NCI-H1048 (cell line): ENCODE data around the gene FANCC.

Experiments used
- DNase-seq: peaks from one replicate; lab custom pipeline; 2025; lab: John Stamatoyannopoulos, UW

Gene FANCC

DNA sequence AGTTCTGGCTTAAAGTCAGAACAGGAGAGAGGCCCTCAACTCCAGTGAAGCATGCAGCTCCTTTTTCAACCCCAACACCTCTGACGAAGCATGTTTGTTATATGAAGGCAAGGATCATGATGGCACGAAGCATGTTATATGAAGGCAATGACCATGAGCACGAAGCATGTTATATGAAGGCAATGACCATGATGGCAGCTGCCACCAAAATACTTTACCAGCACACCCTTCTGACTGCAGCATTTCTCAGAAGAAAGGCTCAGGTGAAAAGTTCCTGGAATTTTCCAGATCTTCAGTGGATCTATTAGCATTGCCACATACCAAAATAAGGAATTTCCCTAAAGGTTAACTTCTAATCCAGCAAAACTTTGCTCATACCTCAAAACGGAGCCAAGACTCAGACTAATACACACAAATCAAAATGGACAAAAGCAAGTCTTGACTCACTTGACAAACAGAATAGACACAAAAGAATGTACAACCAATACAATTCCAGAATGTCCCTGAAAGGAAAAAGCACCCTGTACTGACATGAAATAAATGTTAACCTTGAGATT, 217.4 kb downstream of the FANCC start:
- DNase-seq, result no peak

DNA sequence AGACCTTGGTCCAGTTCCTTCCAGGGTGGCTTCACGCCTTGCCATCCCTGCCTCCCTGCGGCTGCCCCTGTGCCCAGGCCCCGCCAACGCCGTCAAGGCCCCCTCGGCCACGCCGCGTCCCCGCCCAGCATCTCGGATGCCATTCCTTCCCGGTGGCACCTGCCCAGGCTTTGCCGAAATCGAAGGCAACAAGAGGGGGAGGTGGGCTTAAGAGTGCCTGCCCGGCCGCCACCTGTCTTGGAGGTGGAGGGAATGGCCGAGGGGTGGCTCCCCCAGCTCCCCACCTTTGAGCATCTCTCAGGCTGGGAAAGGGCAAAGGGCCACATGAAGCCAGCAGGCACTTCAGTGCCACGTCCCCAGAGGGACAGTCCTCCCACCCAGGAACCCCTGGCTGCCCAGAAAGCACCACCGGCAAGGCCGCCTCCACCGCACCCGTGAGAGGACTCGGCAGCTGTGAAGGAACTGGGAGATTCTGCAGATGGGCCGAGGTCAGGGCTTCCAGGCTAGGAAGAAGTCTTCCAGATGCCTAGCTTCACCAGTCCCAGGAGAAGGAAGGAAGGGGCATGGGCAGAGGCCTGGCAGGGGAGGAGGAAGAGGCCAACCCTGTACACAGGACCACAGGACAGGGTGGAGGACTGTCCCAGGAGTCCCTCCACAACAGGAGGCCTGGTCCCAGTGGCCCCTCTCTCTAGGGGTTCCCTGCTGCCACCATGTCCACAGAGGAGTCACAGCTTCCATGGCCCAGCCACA, 218.0 kb downstream of the FANCC start:
- no peak for DNase-seq

DNA sequence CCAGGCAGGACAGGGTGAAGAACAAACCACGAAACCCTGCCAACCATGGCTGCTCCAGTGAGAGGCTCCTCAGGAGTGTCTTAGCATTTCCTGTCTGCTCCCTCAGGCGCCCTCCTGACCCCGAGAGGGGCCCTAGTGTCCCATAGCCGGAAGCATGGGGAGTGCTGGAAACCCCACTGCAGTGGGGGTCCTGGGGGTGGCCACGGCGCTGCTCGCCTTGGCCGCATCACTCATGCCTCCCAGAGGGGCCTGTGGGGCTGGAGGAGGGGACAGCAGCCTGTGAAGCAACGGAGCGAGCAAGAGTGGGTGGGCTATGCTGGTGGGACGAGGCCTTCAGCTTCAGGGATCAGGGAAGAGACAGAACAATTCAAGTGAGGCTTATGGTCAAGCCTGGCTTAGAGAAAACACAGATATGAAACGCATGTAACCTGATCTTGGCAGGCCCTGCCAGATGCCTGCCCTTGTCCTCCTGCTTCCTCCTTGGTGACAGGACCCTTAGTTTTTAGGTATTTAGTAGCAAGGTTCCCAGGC, 219.1 kb downstream of the FANCC start:
- DNase-seq, result no peak

DNA sequence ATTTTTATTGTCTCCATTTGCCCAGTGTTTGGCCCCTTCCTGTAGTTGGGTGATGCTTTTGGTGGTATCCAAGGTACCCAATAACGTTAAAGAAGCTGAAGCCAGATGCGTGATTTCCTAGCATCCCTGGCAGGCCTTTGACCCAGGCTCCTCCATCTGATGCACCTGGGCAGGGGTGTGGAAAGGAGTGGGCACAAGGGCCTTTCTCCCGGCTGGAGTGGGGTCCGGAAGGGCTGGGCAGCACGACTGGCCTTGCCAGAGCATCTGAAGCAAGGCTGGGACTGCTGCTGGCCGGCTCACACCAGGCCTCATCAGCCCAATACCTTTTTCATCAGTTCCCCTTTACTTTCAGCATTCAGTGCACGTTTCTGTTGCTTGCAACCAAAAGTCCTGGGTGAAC, 220.2 kb downstream of the FANCC start:
- DNase-seq, result no peak

DNA sequence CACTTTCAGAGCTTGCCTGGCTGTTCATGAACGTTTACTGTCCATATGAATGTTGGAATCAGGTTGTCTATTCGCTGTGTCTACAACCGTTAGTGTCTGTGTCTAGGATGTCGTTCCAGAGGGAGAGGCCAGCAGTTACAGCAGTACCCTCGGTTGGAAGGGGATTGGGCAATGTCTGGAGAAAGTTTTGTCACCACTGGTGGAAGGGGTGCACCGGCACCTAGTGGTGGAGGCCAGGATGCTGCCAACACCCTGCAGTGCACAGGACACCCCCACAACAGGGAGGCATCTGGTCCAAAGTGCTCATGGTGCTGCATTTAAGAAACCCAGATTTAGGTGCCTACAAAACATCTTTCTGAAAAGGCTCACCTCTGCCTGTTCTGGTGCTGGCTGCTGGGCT, 220.7 kb downstream of the FANCC start:
- DNase-seq, result no peak

DNA sequence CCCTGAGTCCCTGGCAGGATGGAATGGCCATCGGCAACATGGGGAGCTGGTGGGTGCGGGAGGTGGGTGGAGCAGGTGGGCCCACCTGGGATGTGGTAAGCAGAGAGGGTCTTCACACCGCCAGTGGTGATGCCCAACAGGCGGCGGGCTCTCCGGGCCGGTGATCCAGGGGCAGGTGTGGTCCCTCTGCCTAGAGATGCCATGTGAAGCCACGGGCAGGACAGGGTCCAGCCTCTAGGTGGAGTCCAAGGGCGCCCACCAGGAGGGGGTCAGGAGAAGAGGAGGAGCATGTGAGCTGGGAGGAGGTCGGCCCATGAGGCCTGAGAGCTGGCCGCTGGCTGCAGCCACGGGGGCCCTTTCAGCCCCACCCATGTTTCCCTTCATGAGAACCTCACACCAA, 221.1 kb downstream of the FANCC start:
- DNase-seq, result no peak

DNA sequence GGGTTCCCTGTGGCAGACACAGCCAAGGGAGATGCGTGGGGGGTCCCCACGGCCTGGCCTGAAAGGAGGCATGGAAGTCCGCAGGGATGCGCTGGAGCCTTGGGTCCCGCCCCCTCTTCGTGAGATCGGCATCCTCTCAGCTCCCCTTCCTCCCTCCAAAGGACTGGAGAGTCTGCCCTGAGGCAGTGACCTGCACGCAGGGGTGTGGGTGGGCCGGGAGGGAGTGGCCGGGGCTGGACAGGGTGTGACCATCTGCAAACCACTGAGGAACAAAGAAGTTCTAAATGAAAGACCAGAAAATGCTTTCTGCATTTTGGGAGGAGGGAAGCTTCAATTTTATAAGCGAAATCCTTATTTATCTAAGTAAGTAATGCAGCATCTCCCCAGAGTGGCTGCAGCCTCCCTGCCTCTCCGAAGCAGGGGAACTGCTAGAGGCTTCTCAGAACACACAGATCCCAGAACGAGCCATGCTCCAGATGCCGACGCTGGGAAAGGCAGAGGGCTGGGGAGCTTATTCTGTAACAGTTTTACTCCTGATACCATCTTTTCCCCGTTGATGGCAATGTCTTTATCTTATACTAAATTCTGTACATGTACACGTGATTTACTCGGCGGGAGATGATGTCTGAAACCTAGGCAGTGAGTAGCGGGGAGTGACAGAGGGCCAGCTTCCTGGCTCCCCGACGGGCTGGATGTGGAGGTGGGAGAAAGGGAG, 221.7 kb downstream of the FANCC start:
- no peak for DNase-seq

DNA sequence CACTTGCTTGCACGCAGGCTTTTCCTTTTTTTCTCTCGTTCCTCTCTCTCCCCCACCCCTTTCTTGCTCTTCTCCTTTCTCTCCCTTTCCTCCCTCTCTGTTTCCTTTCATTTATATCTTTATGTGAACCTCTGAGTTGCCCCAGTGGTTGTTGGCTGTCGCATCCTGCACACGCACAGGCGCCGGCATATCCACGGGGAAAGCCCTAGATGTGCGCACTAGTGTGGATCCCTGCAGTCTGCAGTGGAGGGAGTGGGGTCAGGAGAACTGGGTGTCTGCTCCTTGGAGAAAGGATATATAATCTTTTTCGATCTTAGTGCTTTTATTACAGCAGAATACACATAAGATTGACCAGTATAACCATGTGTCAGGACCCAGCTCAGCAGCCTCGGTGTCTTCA, 223.5 kb downstream of the FANCC start:
- no peak for DNase-seq

DNA sequence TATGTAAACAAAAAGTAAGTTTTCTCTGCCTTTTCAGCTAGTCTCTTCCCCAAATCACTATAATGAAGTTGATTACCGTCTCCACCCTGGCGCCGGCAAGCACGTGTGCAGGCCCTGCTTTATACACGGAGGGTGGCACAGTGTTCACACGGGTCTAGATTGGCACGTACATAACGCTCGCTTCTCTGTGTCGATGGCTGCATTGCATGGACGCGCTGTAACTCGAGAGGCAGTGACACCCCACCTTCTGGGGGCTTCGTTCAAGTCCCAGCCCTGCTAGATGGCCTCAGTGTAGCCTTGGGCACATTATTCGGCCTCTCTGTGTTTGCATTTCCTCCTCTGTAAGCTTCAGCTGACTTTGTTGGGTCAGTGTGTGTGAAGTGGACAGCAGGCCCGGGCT, 223.9 kb downstream of the FANCC start:
- DNase-seq, result no peak

DNA sequence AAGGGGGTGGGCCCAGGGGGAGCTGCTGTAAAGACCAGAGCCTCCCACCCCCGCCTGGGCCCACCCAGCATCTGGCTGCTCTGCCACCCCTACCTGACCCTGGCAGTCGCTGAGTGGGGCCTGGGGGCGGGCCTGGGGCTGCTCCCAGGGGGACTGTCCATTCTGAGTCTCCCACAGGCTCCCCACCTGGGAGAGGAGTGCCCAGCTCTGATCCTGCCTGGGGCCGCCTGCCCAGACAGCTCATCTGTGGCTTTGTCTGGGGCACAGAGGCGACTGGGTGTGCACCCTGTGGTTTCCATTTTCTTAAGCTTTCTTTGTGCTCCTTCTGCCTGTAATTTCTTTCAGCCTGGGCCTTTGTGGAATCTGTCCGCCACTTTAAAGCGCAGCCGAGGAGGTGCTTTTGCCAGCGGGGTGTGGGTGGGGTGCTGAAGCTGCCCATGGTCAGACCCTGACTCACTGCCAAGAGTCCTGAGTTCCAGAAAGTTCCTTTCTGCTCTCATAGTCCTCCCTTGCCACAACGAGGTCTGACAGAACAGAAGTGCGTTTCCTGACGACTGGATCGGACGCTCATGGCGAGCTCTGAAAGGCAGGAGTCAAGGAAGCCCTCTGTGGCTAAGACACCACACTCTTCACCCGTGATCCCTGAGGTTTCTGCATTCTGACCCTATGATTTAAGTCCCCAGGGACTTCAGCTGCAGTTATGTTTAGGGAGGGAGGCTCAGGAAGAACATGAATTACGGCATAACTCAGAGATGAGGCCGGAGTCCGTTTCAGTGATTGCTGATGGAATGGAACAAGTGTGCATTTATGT, 225.0 kb downstream of the FANCC start:
- no peak for DNase-seq

DNA sequence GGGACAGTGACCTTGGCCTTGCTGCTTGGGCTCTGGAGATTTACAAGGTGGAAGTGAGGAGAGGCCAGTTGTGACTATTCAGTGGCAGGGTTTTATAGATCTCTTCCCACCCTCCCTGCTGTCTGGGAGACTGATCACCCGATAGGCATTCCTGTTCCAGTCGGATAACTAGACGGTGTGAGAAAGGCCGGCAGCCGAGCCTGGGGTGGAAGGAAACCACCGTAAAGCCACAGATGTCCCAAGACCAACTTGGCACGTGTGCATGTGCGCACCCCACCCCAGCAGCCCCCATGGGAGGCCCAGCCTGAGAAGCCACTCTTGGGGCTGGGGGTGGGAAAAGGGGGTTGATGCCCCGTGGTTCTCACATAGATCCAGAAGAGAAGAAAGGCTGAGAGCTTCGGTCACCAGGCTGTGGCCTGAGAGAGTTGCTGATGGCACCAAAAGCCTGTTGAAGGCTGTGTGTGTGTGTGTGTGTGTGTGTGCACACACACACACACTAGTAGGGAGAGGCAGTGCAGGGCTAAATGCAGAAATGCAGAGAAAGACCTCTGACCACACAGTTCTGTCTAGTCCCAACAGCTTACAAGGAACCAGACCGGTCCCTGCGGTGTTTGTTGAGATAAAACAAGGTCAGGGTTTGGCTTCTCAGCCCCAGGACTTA, 225.8 kb downstream of the FANCC start:
- no peak for DNase-seq

DNA sequence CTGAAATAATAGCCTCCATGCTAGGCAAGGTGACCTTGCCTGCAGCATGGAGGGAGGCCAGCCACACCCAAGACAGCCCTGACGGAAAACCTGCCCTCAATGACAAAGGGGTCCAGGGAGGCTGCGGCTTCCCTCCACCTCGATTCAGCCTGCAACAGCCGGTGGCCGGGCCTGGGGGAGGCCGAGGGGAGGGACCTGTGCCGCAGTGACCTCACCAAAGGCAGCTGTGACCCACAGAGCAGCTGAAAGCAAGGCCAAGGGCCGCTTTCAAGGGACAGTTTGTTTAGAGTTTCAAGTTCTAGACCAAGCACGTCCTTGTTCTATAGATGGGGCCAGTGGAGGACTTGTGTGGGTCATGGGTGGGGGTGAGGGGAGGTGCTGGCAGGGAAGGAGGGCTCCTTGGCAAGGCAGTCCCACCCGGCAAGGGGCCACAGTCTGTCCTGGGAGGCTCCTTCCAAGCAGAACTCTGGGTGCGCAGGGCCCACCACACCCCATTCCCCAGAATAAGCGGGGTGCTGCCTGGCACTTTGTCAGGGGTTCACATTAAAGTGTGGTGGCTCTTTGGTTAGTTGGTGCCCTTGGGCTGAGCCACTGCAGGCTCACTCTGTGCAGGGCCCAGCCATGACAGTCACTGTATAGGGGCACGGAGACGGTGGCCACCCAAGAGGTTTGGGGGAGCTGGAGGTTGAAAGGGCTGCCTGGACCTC, 226.5 kb downstream of the FANCC start:
- no peak for DNase-seq

DNA sequence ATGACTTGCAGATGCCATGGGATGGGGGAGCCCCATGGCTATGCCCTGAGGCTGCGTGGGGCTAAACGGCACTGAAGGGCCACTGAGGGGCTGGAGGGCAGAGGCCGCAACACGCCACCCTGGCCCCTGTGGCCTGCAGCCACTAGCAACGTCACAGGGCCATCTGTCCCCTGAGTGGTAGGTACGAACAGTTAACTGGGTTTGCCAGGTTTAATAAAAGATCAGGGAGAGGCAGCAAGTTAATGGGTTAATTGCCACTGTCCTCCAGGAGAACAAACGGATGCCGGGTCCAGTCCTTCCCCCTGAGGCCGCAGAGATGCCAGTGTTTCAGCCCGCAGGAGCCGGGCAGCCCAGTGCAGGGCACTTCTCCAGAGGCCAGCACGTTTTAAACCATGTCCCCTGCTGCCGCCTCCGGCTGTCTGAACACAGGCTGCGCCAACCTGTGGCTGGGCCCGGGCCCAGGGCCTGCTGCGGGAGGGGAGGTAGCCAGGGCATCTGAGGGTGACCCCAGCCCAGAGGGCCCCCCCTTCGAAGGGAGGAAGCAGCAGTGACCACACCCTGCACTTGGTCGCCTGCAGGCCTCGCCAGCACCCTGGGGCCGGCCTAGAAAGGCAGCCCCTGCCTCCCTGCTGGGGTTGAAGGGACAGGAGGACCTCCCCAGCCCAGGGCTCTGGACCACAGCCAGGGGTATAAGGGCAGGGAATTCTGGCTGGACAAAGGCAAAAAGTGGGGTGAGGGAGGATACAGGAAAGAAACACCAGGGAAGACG, 227.3 kb downstream of the FANCC start:
- DNase-seq, result no peak

DNA sequence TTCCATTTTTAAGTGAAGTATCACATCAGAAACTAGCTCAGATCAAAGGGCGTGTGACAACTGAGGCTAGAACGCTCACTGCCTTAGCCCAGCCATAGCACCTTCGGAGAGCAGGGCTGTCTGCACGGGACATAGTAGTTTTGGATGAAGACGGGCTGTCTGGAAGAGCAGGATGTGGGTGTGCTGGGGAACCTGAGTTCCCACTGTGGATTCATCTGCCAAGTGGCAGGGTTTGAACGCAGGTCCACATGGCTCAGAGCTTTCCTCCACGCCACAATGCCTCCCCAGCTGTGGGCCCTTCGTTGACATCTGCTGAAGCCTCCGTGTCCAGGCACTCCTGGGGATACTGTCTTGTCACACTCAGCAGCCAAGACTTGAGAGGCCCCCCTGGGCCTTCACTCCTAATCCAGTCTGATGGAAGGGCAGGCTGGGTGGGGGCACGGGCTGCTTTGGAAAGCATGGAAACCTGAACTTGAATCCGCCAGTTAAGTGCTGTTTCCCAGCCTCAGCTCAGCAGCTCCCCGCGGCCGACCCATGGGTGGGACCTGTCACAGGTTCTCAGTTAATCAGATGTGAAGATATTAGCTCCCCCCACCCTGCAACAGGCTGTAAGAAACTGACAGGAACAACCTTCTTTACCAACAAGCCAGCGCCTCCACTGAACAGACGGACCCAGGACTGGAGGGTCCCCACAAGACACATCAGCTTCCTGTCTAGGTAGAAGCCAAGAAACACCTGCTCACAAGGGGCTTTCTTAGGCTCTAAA, 228.1 kb downstream of the FANCC start:
- no peak for DNase-seq

DNA sequence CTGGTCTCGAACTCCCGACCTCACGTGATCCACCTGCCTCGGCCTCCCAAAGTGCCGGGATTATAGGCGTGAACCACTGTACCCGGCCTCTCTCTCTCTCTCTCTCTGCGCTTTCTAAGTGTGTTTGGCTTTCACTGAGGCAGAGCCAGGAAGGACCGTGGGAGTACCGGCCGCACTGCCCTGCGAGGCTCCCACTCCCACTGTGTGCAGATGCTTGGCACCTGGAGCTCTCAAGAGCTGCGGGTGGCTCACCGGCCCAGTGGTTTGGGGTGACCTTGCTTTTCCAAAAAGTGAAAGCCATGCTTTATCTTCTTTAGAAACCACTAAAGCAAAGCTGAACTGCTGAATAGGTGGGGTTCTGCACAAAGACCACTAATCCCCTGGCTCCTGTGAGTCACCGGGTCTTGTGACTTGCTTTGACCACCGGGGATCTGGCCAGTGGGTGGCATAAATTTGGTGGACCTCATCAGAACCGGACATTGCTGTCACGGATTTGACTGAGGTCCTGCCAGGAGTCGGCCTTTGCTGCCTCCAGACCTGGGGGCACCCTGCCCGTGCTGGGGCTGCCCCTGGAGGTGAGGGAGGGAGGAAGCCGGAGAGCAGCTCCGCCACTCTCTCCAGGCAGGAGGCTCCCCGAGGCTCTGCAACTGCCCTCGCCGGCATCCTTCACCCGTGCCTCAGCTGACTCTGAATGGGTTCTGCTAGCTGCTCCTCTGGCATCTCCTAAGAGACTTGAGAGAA, 228.9 kb downstream of the FANCC start:
- no peak for DNase-seq

DNA sequence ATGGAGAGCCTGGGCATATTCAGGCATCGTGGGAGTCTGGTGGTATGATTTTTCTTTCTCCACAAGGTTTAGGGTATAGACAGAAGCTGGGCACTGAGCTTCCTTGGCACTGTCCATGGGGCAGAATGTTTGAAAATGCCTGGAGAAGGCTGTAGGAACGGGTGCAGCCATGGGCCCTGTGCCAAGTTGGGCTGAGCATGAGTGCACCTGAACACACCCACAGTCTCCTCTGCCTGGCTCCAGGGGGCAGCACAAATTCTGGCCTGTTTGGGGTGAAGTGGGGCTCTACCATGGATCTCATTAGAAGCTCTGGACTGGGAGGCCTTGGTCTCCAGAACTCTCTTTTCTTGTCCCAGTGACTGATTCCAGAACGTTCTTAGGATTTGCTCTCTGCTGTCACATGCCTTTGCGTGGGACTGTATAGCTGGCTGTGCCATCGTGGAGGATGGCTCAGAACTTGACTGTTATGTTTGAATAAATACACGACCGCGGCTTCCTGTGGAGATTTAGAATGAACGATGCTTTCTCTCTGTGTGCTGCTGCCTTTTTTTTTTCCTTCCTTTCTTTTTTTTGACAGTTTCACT, 229.8 kb downstream of the FANCC start:
- no peak for DNase-seq

DNA sequence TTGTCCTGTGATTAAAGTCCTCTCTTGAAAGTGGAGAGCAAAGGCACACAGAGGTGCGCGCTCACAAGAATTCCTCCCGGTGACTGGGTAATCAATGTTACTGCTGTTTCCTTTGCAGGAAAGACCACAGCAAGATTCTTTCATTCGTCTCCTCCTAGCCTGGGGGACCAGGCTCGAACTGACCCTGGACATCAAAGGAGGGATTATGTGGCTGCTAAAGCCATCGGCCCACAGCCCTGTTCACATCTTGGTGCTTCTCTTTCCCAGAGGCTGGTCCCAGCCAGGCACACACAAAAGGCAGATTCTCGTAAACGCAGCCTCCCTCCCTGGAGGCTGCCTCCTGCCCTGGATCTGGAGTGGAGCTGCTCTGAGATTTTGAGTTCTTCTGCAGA, 230.9 kb downstream of the FANCC start:
- no peak for DNase-seq

DNA sequence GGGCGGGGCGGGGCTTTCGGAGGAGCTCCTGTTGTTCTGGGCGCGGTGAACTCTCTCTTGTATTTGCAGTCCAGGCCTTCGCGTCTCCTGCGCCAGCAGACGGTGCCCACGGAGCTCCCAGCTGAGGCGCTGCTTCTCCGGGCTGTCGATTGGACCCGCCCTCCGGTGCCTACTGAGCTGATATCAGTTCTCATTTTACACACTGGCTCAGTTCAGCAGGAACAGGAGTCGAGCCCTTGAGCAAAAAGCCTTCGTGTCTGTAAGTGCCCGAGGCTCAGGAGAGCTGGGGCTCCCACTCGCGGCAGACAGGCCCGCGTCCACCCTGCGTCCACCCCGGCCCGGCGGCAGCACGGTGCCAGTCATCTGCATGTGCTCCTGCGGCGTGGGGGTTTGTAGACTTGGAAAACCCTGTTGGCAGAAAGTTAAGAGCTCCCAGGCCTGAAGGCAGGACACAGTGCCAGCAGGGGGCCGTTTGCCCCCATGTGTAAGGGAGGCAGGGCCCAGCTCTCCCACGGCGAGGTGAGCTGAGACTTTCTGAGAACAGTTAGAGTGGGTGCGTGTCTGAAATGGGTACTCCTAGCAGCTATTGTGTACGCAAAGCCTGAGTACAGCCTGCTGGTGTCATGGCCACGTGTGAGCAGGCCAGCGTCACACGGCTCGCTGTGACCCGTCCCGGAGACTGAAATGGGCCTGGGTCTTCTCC, 231.5 kb downstream of the FANCC start:
- DNase-seq, result no peak
